Activated CD8-positive, alpha-beta T cell treated with anti-CD3 and anti-CD28 coated beads for 36 hours (primary cell): ENCODE measurements around the gene B4GALT4. TPM values are rescaled to one million over a fixed set of nuclear protein-coding genes. Genes with fewer than 3 reads are reported as not detected.

Source experiments
- ATAC-seq: fragments of 200-7000 bp; cut with Tn5 transposase; one replicate; pipeline ENCODE4 v1.10.0; 2021; ENCODE audit warnings: mild to moderate bottlenecking, moderate library complexity
- CTCF ChIA-PET: fragments of 350-600 bp; sonication (Branson Sonifier 250); formaldehyde crosslinking; loops from one replicate; lab custom pipeline; 2021; ENCODE audit warnings: antibody characterized with exemption; lab: Charles Lee
- POLR2A ChIA-PET: fragments of 350-600 bp; sonication (Branson Sonifier 250); formaldehyde crosslinking; loops from one replicate; lab custom pipeline; 2021; ENCODE audit warnings: antibody characterized with exemption; lab: Charles Lee
- DNase-seq: peaks from one replicate; pipeline ENCODE4 v3.0.0-alpha.2; 2020
- H3K27ac Mint-ChIP-seq: one replicate; pipeline ENCODE4 v1.8.0; 2021; ENCODE audit warnings: mild to moderate bottlenecking, mixed read lengths
- H3K27me3 Mint-ChIP-seq: one replicate; pipeline ENCODE4 v1.8.0; 2021; ENCODE audit warnings: mixed read lengths
- H3K36me3 Mint-ChIP-seq: one replicate; pipeline ENCODE4 v1.8.0; 2021; ENCODE audit warnings: low read depth, mixed read lengths
- H3K4me1 Mint-ChIP-seq: one replicate; pipeline ENCODE4 v1.8.0; 2021; ENCODE audit warnings: low read depth, mixed read lengths
- H3K4me3 Mint-ChIP-seq: one replicate; pipeline ENCODE4 v1.8.0; 2021; ENCODE audit warnings: mild to moderate bottlenecking, moderate library complexity, mixed read lengths
- H3K9me3 Mint-ChIP-seq: one replicate; pipeline ENCODE4 v1.8.0; 2021; ENCODE audit warnings: mixed read lengths
- intact Hi-C: fragments of 100-400 bp; cut with micrococcal nuclease; formaldehyde crosslinking; loops from one replicate; pipeline ENCODE4 v1.10.0; 2022
- total RNA-seq, 2 experiments: library from RNA; stranded (reverse); gene quantifications; one replicate each; pipeline ENCODE4 v1.2.3, GENCODE V29; 2021
- TF ChIP-seq, protein P1 (sequence below): fragments of 200-600 bp; IDR thresholded peaks from one replicate; pipeline ENCODE4 v1.8.0; 2022; ENCODE audit warnings: antibody characterized with exemption, mild to moderate bottlenecking

B4GALT4 gene
- total RNA-seq, 2 experiments from 2014 or later, result 13.3 to 15.2 TPM

DNA sequence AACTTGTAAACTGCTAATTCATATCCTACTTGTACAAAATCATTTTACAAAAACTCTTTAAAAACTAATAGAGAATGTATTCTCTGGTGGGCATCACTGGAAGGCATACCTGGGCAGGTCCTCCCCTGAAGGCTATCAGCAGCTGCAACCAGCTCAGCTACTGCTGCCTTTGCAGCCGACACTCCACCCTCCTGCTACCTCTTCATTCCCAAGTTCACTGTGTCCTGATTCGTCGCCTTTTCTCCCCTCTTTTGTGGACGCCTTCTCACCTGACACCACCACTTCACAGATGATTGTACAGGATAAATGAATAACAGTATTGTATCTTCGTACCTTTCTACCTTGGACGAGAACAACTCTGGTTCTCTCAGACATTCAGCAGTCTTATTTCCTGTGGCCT lies 28.9 kb downstream of the B4GALT4 start:
- TF ChIP-seq, protein P1, sequence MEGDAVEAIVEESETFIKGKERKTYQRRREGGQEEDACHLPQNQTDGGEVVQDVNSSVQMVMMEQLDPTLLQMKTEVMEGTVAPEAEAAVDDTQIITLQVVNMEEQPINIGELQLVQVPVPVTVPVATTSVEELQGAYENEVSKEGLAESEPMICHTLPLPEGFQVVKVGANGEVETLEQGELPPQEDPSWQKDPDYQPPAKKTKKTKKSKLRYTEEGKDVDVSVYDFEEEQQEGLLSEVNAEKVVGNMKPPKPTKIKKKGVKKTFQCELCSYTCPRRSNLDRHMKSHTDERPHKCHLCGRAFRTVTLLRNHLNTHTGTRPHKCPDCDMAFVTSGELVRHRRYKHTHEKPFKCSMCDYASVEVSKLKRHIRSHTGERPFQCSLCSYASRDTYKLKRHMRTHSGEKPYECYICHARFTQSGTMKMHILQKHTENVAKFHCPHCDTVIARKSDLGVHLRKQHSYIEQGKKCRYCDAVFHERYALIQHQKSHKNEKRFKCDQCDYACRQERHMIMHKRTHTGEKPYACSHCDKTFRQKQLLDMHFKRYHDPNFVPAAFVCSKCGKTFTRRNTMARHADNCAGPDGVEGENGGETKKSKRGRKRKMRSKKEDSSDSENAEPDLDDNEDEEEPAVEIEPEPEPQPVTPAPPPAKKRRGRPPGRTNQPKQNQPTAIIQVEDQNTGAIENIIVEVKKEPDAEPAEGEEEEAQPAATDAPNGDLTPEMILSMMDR, result no peak
- Mint-ChIP-seq H3K4me3 (no peak overlapping the region), H3K27ac (no peak overlapping the region), H3K27me3 (no peaks in the 10 kb centered on the region), H3K9me3 (no peaks in the 10 kb centered on the region), H3K36me3 (peaks cover 38% of the 10 kb centered on the region), H3K4me1 (peaks cover 15% of the 10 kb centered on the region)
- ATAC-seq, result no peak
- ChIA-PET POLR2A (interaction anchor here (0.6 kb wide), 2 partner anchors 13 to 216 kb away, joined by 3 to 5 read pairs; no protein-coding TSS in a partner anchor), CTCF (interaction anchor here (1.1 to 1.5 kb wide), 4 partner anchors 12 to 29 kb away, joined by 4 to 5 read pairs (median 4); partner anchors contain the start of gene B4GALT4)
- intact Hi-C loops, result no loop called here
- no peak for DNase-seq

DNA sequence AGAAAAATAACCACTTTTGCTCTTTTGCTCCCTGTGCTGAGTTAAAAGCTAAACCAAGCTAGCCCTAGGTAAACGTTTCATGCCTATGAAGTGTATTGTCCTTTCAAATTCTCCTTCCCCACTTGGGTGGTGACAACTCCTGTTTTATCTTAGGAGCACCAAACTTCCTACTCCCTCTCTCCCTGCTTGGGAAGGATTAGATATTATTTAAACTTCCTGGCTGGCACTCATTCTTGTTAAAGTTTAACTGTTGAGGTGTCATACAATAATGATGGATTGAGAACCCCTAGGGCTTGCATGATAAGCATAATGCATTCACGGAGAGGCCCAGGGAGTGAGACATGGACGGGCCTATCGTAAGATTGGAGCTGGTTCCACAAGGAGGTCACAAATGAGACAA lies 29.5 kb downstream of the B4GALT4 start:
- ChIA-PET CTCF (interaction anchor here (1.5 kb wide), 2 partner anchors 11 to 30 kb away, joined by 4 read pairs; partner anchors contain the start of gene B4GALT4), POLR2A (interaction anchor here (0.6 kb wide), 2 partner anchors 14 to 216 kb away, joined by 3 to 5 read pairs; no protein-coding TSS in a partner anchor)
- Mint-ChIP-seq H3K36me3 (peaks cover 38% of the 10 kb centered on the region), H3K9me3 (no peaks in the 10 kb centered on the region), H3K27ac (no peak overlapping the region), H3K4me3 (no peak overlapping the region), H3K27me3 (no peaks in the 10 kb centered on the region), H3K4me1 (peaks cover 21% of the 10 kb centered on the region)
- intact Hi-C loops, result no loop called here
- DNase-seq (no peak), ATAC-seq (no peak)
- TF ChIP-seq, protein P1, result no peak

DNA sequence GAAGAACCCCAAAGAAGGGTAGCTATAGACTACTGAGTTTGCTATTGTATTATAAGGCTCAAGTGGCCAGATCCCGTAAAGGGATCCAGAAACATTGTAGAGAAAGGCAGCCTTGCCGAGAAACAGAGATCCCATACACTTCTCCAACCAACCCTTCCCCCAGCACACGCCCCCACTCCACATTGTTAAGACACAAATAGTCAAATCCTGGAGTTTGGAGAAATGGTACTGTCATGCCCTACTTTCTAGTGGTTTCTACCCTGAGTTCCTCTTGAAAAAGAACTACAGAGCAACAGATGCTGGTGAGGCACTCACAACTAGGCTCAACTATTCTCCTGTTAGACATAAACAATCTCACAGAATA lies 33.2 kb downstream of the B4GALT4 start:
- H3K27ac Mint-ChIP-seq, result no peak overlapping the region
- ChIA-PET POLR2A (interaction anchor here (0.7 kb wide), 1 partner anchor 12 kb away, joined by 3 read pairs; no protein-coding TSS in a partner anchor), CTCF (interaction anchor here (1.3 kb wide), 1 partner anchor 69 kb away, joined by 4 read pairs; no protein-coding TSS in a partner anchor)
- TF ChIP-seq, protein P1, result no peak
- H3K4me3 Mint-ChIP-seq, result no peak overlapping the region
- ATAC-seq, result no peak
- H3K4me1 Mint-ChIP-seq, result peaks cover 24% of the 10 kb centered on the region
- H3K27me3 Mint-ChIP-seq, result no peaks in the 10 kb centered on the region
- peaks cover 27% of the 10 kb centered on the region for H3K36me3 Mint-ChIP-seq
- DNase-seq, result no peak
- no peaks in the 10 kb centered on the region for H3K9me3 Mint-ChIP-seq
- intact Hi-C loops, result no loop called here

DNA sequence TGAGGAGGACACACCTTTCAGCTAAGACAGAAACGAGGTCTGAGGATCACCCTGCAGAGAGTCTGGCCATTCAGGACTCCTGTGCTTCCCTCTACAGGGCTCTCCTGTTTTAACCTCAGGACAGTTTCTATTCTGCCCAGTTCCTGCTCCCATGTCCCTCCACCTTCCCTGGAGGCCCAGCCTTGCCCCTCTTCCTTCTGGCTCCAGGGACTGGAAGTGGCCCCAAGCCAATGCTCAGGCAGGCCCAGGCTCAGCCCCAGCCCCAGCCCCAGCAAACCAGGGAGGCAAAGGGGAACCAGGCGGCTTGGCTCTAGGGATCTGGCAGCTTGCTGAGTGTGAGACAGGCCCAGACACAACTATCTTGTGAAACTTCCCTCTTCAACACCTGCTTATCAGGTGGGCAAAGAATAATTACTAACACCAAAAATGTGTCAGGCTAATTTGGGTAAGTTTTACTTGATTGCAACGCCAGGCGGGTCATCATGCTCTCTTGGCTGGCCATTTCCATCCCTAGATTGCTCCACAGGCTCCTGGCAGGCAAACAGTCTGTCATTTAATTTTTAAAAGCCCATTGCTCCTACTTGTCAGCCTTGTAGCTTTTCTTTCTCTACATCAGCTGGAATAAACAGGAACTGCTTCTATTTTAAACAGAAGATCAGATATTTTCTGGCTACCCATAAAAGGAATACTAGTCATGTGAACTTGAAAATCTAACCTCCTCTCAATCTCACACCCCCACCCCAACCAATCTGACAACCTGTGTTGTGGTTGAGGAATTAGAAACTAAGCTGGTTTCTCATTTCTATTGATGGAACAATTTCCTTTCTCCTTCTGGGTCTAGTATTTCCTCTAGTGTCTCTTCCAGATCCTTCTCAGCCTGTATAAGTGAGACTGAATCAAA lies 33.8 kb downstream of the B4GALT4 start:
- POLR2A ChIA-PET, result interaction anchor here (0.7 kb wide), 1 partner anchor 12 kb away, joined by 3 read pairs; no protein-coding TSS in a partner anchor
- H3K36me3 Mint-ChIP-seq, result peaks cover 22% of the 10 kb centered on the region
- DNase-seq, result peak; percentile 23
- intact Hi-C loops, result no loop called here
- no peaks in the 10 kb centered on the region for H3K27me3 Mint-ChIP-seq
- CTCF ChIA-PET, result interaction anchor here (1.3 kb wide), 1 partner anchor 69 kb away, joined by 4 read pairs; no protein-coding TSS in a partner anchor
- no peak for ATAC-seq
- peaks cover 24% of the 10 kb centered on the region for H3K4me1 Mint-ChIP-seq
- H3K9me3 Mint-ChIP-seq, result no peaks in the 10 kb centered on the region
- no peak overlapping the region for H3K27ac Mint-ChIP-seq
- no peak overlapping the region for H3K4me3 Mint-ChIP-seq
- TF ChIP-seq, protein P1, result no peak

DNA sequence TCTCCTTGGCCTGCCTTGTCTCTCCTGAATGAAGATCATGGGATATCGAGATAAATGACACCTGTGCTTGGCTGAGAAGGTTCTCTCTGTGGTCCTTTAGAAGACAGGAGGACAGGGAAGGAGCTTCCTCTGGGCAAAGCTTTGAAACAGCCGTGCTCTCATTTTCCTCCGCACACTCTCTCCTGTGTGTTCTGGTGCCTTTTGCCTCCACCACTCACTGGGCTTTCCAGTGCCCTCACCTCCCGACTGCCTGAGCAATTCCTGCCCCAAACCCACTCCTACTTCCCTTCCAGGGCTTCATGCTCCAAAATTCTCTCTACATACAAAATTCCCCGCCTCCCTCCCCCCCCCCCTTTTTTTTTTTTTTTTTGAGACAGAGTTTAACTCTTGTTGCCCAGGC lies 35.0 kb downstream of the B4GALT4 start:
- DNase-seq (no peak), ATAC-seq (no peak)
- POLR2A ChIA-PET, result no interaction called here
- intact Hi-C loops, result no loop called here
- Mint-ChIP-seq H3K27me3 (no peaks in the 10 kb centered on the region), H3K27ac (no peak overlapping the region), H3K9me3 (no peaks in the 10 kb centered on the region), H3K4me1 (peaks cover 24% of the 10 kb centered on the region), H3K36me3 (peaks cover 17% of the 10 kb centered on the region), H3K4me3 (no peak overlapping the region)
- CTCF ChIA-PET, result no interaction called here
- TF ChIP-seq, protein P1, result no peak
